IPS-NIHi7 (cell line): ENCODE data around the gene RAPGEF5.

Experiments used
- DNase-seq: peaks from one replicate; pipeline ENCODE4 v3.0.0; 2012; ENCODE audit warnings: mixed read lengths; ENCODE audit errors: extremely low spot score

The RAPGEF5 gene

DNA sequence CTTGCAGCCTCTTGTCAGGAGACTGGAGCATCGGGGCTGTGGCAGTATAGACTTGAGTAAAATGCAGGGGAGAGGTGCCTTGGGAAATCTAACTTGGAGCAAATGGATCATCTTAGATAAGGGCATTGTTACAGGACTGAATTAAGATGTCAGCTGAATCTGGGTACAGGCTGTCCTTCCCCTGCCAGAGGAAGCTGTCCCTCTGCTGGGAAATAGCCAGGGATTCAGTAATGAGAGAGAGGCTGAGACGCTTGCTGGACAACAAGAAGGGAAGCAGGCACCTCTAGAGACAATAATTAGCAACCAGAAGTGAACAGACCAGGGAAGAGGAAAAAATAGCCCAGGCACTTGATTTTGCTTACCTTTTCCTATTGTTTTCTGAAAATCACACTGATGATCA, 20.7 kb upstream of the RAPGEF5 start:
- no peak for DNase-seq

DNA sequence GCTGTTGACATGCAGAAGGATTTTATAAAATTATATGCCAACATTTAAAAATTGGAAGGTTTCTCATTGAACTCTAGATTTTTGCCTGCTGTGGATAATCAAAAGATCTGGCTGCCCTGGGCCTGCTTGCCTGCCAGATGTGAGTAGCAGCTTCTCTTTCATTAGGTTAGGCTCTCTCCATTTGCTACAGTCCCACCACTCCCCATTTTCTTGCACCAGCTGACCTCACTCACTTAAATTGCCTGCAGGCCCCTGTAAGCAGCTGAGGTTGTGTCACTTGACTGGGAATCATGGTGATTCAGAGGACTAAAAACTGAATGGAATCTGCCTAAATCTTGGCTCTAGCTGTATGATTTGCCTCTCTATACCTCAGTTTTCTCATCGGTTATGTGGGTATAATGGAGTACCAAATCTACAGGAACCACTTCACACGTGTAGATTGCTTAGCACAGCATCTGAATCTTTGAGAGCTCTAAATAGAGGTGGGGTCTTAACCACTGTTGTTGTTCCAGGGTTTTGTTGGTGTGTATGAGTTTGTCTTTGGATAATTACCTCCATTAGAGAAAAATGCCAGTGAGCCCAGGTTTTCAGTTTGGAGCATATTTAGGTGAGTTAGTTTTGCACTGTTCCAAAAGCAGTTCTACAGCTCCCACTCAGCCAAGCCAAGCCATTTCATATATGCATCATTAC, 18.6 kb upstream of the RAPGEF5 start:
- no peak for DNase-seq

DNA sequence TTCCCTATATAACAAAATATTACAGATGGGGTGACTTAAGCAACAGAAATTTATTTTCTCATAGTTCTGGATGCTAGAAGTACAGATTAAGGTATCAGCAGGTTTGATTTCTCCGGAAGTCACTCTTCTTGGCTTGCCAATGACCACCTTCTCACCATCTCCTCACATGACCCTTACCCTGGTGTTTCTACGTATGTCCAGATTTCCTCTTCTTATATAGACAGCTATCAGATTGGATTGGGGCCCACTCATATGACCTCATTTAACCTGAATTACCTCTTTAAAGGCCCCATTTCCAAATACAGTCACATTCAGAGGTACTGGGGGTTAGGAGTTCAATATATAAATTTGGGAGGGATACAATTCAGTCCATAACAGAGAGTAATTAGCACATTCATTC, 17.0 kb upstream of the RAPGEF5 start:
- DNase-seq = no peak

DNA sequence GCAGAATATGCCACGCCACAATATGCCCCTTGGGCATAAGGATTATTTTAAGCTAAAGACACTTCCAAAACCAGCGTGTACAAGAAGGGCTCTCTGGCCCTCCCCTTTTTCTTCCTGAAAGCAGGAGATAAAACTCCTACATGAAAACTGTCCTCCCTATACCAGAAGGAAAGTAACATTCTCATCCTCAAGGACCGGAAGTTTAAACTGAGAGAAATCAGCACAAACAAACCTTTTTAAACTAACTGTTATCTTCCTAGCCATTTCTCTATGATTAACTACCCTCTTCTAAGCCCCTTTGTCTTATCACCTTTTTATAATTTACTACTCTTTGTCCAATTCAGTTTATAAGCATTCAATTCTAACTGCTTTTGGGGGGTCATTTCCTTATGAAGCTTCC, 16.4 kb upstream of the RAPGEF5 start:
- DNase-seq = no peak

GRCh38 chr7:22372863-22373262, 15.9 kb upstream of the RAPGEF5 start:
- DNase-seq = no peak

DNA sequence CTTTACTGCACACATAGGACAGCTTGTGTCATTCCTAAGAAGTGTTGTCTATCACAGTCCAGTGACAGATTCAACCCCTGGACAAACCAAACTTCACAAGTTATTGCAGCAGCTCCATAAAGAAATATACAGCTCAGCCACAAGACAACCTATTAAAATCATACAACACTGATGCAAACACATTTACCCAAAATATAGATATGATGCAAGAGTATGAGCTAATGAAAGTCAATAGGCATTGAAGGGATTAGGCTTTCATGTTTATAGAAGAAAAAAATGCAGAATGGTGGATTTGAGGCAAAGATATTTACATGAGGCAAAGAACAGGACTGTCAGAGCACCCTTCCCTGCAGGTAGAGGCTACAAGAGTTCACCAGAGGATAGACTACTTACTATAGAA, 14.9 kb upstream of the RAPGEF5 start:
- DNase-seq = no peak

GRCh38 chr7:22364900-22365299, 7.9 kb upstream of the RAPGEF5 start:
- no peak for DNase-seq

- no peak for DNase-seq
Observed at GRCh38 chr7:22363756-22364422, 6.9 kb upstream of the RAPGEF5 start.

DNA sequence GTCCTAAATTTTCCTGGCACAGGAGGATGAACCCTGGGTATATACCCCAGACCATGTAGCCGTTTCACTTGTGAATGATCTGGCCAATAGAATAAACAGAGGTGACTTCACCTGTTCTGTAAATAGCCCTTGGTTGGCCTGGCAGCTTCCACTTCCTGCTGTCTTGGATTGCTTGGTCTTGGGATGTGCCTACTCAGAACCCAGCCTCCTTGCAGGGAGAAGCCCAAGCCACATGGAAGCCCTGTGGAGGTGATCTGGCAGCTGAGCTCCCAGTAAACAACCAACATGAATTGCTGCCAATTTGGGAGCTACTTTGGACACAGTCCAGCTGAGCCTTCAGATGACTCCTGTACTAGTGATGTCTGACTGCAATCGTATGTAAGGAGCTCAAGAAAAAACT, 4.8 kb upstream of the RAPGEF5 start:
- no peak for DNase-seq

- DNase-seq = no peak
Observed at GRCh38 chr7:22361320-22361719, 4.4 kb upstream of the RAPGEF5 start.

GRCh38 chr7:22358820-22359697, 2.1 kb upstream of the RAPGEF5 start:
- DNase-seq = no peak

DNA sequence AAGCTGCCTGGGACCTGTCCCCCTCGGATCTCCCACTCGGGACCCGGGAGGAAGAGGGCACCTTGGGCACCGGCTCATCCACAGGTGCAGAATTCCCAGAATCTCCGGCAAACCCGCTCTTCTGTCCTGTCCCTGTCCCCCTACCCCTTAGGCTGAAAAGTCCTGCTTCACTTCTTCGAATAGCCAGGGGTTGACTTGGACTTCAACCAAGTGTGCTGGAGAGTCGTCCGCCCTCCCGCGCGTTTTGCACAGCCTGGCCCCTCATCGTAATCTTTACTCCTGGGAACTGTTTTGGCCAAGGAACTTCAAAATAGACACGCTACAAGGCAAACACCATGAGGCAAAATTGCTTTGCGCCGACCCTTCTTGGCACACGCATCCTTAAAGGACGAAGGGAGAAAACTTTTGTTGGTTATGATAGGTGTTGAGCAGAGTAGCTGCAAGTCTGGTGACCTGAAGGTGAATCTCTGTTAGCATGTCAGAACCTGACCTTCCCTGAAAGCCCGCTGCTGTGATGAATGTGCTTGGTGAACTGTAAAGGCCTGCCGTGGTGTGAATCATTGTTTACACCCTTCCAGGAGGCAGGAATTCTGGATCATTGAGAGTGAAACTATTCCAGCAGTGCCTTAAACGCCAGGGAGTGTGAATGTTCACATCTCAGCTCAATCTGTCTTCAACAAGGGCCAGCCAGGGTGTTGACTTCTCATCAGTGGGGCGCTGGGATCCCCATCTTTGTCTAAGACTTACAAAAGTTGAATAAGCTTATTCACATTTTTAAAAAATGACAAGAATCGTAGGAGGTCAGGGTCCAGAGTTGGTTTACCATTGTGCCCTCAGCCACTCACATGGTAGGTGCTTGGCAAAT, 589 bp upstream of the RAPGEF5 start:
- peak; percentile 53 for DNase-seq

GRCh38 chr7:22356010-22356691, 803 bp downstream of the RAPGEF5 start:
- peak; percentile 41 for DNase-seq

GRCh38 chr7:22355620-22356009, 1.3 kb downstream of the RAPGEF5 start:
- no peak for DNase-seq

DNA sequence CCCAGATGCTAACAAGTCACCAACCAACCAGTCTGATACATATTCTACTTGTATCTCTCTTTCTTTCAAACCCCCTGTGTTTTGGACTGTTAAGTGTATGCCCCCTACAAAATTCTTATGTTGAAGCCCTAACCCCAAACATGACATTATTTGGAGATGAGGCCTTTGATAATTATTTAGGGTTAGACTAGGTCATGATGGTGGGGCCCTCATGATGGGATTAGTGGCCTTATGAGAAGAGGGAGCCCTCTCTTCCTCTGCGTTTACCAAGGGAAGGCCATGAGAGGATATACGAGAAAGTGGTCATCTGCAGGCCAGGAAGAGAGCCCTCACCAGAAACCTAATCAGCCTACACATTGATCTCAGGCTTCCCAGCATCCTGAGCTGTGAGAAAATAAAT, 2.5 kb downstream of the RAPGEF5 start:
- DNase-seq = no peak

- no peak for DNase-seq
Observed at GRCh38 chr7:22352887-22353286, 4.1 kb downstream of the RAPGEF5 start.

- DNase-seq = no peak
Observed at GRCh38 chr7:22351878-22352277, 5.1 kb downstream of the RAPGEF5 start.

GRCh38 chr7:22351329-22351692, 5.6 kb downstream of the RAPGEF5 start:
- DNase-seq = no peak

- DNase-seq = no peak
Observed at GRCh38 chr7:22350466-22351328, 6.3 kb downstream of the RAPGEF5 start.

DNA sequence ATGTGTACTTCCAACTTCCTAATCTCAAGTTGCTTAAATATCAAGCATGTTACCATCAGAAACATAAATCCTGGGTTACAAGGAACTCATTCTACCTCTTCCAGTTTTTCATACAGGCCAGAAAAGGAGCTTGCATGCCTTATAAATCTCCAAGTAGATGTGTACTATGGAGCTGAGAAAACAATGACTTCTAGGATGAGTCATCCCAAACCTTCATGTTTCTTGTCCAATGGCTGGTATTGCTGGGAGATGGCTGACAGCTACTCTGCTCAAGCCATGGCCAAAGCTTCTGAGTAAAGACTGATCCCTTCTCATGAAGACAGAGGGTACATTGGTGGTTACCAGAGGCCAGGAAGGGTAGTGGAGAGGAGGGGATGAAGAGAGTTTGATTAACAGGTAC, 8.6 kb downstream of the RAPGEF5 start:
- no peak for DNase-seq
